HepG2 (cell line): ENCODE data around the gene EVI5. TPM values are rescaled to one million over a fixed set of nuclear protein-coding genes. Genes with fewer than 3 reads are reported as not detected.
A peak's percentile ranks its signal among the peaks of the same experiment; 100 is the strongest.

Source experiments
- ETV6 ChIP-seq: sonication (generic); formaldehyde crosslinking; conservative IDR thresholded peaks from 2 replicates; pipeline ENCODE4 v1.4.0; 2020; ENCODE audit warnings: missing genetic modification reagents
- HES4 ChIP-seq: sonication (generic); formaldehyde crosslinking; IDR thresholded peaks from 2 replicates; pipeline ENCODE4 v1.9.0; 2021; ENCODE audit warnings: mild to moderate bottlenecking, missing genetic modification reagents, borderline replicate concordance
- HOXA5 ChIP-seq: sonication (generic); formaldehyde crosslinking; IDR thresholded peaks from 2 replicates; pipeline ENCODE4 v1.4.0; 2020; ENCODE audit warnings: missing genetic modification reagents
- KLF16 ChIP-seq, 2 experiments: sonication (generic) in 1 of 2; formaldehyde crosslinking in 1 of 2; IDR thresholded peaks; 2 replicates each; pipeline versions ENCODE4 v1.6.1 to v1.8.0; 2016 to 2023; ENCODE audit warnings: missing genetic modification reagents in 2 of 2, missing compliant biosample characterization in 1 of 2
- KLF9 ChIP-seq: IDR thresholded peaks from 2 replicates; pipeline ENCODE4 v1.6.1; 2016; ENCODE audit warnings: low read depth
- MTF2 ChIP-seq: sonication (generic); formaldehyde crosslinking; IDR thresholded peaks from 2 replicates; pipeline ENCODE4 v1.5.0; 2020; ENCODE audit warnings: missing genetic modification reagents, borderline replicate concordance
- NFE2 ChIP-seq: sonication (generic); formaldehyde crosslinking; IDR thresholded peaks from 2 replicates; pipeline ENCODE4 v1.4.0; 2020; ENCODE audit warnings: missing genetic modification reagents
- SIX1 ChIP-seq: sonication (generic); formaldehyde crosslinking; IDR thresholded peaks from 2 replicates; pipeline ENCODE4 v1.4.0; 2020; ENCODE audit warnings: missing genetic modification reagents, borderline replicate concordance
- ZKSCAN5 ChIP-seq: sonication (generic); formaldehyde crosslinking; IDR thresholded peaks from 2 replicates; pipeline ENCODE4 v1.5.1; 2020; ENCODE audit warnings: mild to moderate bottlenecking, missing genetic modification reagents
- ZNF3 ChIP-seq: IDR thresholded peaks from 2 replicates; pipeline ENCODE4 v1.7.0; 2017; ENCODE audit warnings: inconsistent platforms
- ZNF331 ChIP-seq: sonication (generic); formaldehyde crosslinking; IDR thresholded peaks from 2 replicates; pipeline ENCODE4 v1.4.0; 2020; ENCODE audit warnings: missing genetic modification reagents
- ZNF550 ChIP-seq: sonication (generic); formaldehyde crosslinking; IDR thresholded peaks from 2 replicates; pipeline ENCODE4 v1.4.0; 2020; ENCODE audit warnings: mild to moderate bottlenecking, missing genetic modification reagents, borderline replicate concordance
- ZNF883 ChIP-seq: sonication (generic); formaldehyde crosslinking; IDR thresholded peaks from 2 replicates; pipeline ENCODE4 v1.5.1; 2020; ENCODE audit warnings: mild to moderate bottlenecking, missing genetic modification reagents; ENCODE audit errors: not compliant biosample characterization
- ZSCAN21 ChIP-seq: sonication (generic); formaldehyde crosslinking; IDR thresholded peaks from 2 replicates; pipeline ENCODE4 v1.8.0; 2022; ENCODE audit warnings: mild to moderate bottlenecking, missing genetic modification reagents, moderate library complexity, borderline replicate concordance
- polyA plus RNA-seq, 8 experiments: library from polyadenylated mRNA; depleted of rRNA in 3 of 8; stranded (reverse) in 7 of 8; unstranded in 1 of 8; fragments of >200 nt; fragmentation: Illumina TruSeq in 4 of 8; extraction: Trizol in 4 of 8; gene quantifications; 2 replicates each; pipeline versions ENCODE4 v1.2.1 to v1.2.3, GENCODE V29; 2011 to 2016; ENCODE audit warnings: low read depth in 4 of 8, missing spikeins in 1 of 8, mixed read lengths in 1 of 8; ENCODE audit not compliant: insufficient read depth in 1 of 8
- total RNA-seq, 5 experiments: library from RNA; depleted of rRNA; stranded (reverse); fragments of >200 nt; fragmentation: Illumina TruSeq; extraction: Trizol; gene quantifications; 2 replicates each; pipeline ENCODE4 v1.2.3, GENCODE V29; 2016; ENCODE audit warnings: low read depth in 1 of 5
- TF ChIP-seq, protein P1 (sequence below): sonication (generic); formaldehyde crosslinking; conservative IDR thresholded peaks from 2 replicates; pipeline ENCODE4 v1.8.1; 2023; ENCODE audit warnings: missing genetic modification reagents
- TF ChIP-seq, protein P2 (sequence below): IDR thresholded peaks from 2 replicates; pipeline ENCODE4 v1.6.1; 2016
- TF ChIP-seq, protein P3 (sequence below): sonication (generic); formaldehyde crosslinking; IDR thresholded peaks from 2 replicates; pipeline ENCODE4 v1.4.0; 2020; ENCODE audit warnings: missing genetic modification reagents
- TF ChIP-seq, protein P4 (sequence below): IDR thresholded peaks from 2 replicates; pipeline ENCODE4 v1.4.0; 2020; ENCODE audit warnings: mild to moderate bottlenecking, missing genetic modification reagents
- TF ChIP-seq, protein P5 (sequence below): sonication (generic); formaldehyde crosslinking; IDR thresholded peaks from 2 replicates; pipeline ENCODE4 v1.5.0; 2020; ENCODE audit warnings: mild to moderate bottlenecking, missing genetic modification reagents

EVI5 gene
- total and polyA plus RNA-seq, 2 of the 13 experiments (the other 11 are each of a cell fraction or from before 2014, with no cell fraction given): 4.0 to 12.6 TPM

DNA sequence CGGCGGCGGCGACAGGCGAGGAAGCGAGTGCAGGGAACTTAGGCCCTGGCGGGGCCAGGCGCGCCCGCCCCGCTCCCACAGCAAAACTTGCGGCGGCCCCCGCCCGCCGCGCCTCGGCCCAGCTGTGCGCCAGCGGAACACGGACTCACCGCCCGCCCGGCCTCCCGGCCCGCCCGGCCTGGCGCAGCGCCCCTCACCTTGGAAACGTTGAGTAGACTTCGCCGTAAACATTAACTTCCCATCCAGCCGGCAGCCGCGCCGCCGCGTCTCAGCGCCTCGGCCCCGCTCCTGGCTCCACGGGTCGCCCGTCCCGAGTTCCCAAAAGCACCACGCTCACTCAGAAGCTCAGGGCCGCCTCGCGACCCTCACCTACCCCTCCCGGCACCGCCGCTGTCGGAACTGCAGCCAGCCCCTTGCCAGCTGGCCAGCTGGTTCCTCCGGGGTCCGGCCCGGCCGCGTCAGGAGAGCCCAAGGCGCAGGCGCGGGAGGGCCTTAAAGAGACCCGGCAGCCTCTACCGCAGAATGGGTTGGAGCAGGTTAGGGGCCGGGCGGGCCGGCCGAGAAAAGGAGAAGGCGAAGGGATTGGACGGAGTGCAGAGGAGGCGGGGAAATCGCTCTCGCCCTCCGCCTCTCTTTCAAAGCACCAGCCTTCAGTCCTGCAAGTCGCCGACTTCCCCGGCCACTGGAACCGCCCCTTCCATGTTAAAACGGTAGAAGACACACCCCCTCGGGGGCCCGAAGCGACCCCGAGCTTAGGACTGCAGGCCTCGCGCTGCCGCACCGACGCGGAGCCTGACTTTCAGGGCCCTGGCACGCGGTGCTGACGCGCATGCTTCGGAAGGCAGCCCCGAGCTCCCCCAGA is at the start of gene EVI5 (continued):
- TF ChIP-seq, protein P1, sequence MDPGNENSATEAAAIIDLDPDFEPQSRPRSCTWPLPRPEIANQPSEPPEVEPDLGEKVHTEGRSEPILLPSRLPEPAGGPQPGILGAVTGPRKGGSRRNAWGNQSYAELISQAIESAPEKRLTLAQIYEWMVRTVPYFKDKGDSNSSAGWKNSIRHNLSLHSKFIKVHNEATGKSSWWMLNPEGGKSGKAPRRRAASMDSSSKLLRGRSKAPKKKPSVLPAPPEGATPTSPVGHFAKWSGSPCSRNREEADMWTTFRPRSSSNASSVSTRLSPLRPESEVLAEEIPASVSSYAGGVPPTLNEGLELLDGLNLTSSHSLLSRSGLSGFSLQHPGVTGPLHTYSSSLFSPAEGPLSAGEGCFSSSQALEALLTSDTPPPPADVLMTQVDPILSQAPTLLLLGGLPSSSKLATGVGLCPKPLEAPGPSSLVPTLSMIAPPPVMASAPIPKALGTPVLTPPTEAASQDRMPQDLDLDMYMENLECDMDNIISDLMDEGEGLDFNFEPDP (CRISPR knock-in tag): peak; percentile 99
- TF ChIP-seq, protein P2, sequence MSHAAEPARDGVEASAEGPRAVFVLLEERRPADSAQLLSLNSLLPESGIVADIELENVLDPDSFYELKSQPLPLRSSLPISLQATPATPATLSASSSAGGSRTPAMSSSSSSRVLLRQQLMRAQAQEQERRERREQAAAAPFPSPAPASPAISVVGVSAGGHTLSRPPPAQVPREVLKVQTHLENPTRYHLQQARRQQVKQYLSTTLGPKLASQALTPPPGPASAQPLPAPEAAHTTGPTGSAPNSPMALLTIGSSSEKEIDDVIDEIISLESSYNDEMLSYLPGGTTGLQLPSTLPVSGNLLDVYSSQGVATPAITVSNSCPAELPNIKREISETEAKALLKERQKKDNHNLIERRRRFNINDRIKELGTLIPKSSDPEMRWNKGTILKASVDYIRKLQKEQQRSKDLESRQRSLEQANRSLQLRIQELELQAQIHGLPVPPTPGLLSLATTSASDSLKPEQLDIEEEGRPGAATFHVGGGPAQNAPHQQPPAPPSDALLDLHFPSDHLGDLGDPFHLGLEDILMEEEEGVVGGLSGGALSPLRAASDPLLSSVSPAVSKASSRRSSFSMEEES (CRISPR knock-in tag): peak; percentile 87
- TF ChIP-seq ZKSCAN5 (CRISPR knock-in tag): no peak
- TF ChIP-seq NFE2: no peak
- TF ChIP-seq HES4 (CRISPR knock-in tag): peak; percentile 99
- peak; percentile 86 for TF ChIP-seq ZNF331 (CRISPR knock-in tag)
- peak; percentile 25; the same call in 1 of the 2 replicates for TF ChIP-seq ZNF550 (CRISPR knock-in tag)
- peak; percentile 97 for TF ChIP-seq KLF9 (CRISPR knock-in tag)
- TF ChIP-seq, protein P3, sequence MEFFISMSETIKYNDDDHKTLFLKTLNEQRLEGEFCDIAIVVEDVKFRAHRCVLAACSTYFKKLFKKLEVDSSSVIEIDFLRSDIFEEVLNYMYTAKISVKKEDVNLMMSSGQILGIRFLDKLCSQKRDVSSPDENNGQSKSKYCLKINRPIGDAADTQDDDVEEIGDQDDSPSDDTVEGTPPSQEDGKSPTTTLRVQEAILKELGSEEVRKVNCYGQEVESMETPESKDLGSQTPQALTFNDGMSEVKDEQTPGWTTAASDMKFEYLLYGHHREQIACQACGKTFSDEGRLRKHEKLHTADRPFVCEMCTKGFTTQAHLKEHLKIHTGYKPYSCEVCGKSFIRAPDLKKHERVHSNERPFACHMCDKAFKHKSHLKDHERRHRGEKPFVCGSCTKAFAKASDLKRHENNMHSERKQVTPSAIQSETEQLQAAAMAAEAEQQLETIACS: peak; percentile 64; the same call in 1 of the 2 replicates
- TF ChIP-seq, protein P4, sequence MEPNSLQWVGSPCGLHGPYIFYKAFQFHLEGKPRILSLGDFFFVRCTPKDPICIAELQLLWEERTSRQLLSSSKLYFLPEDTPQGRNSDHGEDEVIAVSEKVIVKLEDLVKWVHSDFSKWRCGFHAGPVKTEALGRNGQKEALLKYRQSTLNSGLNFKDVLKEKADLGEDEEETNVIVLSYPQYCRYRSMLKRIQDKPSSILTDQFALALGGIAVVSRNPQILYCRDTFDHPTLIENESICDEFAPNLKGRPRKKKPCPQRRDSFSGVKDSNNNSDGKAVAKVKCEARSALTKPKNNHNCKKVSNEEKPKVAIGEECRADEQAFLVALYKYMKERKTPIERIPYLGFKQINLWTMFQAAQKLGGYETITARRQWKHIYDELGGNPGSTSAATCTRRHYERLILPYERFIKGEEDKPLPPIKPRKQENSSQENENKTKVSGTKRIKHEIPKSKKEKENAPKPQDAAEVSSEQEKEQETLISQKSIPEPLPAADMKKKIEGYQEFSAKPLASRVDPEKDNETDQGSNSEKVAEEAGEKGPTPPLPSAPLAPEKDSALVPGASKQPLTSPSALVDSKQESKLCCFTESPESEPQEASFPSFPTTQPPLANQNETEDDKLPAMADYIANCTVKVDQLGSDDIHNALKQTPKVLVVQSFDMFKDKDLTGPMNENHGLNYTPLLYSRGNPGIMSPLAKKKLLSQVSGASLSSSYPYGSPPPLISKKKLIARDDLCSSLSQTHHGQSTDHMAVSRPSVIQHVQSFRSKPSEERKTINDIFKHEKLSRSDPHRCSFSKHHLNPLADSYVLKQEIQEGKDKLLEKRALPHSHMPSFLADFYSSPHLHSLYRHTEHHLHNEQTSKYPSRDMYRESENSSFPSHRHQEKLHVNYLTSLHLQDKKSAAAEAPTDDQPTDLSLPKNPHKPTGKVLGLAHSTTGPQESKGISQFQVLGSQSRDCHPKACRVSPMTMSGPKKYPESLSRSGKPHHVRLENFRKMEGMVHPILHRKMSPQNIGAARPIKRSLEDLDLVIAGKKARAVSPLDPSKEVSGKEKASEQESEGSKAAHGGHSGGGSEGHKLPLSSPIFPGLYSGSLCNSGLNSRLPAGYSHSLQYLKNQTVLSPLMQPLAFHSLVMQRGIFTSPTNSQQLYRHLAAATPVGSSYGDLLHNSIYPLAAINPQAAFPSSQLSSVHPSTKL (CRISPR knock-in tag): peak; percentile 74
- no peak for TF ChIP-seq SIX1
- TF ChIP-seq, protein P5, sequence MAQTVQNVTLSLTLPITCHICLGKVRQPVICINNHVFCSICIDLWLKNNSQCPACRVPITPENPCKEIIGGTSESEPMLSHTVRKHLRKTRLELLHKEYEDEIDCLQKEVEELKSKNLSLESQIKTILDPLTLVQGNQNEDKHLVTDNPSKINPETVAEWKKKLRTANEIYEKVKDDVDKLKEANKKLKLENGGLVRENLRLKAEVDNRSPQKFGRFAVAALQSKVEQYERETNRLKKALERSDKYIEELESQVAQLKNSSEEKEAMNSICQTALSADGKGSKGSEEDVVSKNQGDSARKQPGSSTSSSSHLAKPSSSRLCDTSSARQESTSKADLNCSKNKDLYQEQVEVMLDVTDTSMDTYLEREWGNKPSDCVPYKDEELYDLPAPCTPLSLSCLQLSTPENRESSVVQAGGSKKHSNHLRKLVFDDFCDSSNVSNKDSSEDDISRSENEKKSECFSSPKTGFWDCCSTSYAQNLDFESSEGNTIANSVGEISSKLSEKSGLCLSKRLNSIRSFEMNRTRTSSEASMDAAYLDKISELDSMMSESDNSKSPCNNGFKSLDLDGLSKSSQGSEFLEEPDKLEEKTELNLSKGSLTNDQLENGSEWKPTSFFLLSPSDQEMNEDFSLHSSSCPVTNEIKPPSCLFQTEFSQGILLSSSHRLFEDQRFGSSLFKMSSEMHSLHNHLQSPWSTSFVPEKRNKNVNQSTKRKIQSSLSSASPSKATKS (CRISPR knock-in tag): peak; percentile 96
- TF ChIP-seq ZNF3 (CRISPR knock-in tag): peak; percentile 71
- no peak; the same call in 1 of the 2 replicates for TF ChIP-seq MTF2 (CRISPR knock-in tag)
- TF ChIP-seq ZSCAN21 (CRISPR knock-in tag): peak; percentile 97
- TF ChIP-seq KLF16 (CRISPR knock-in tag; IDR thresholded peaks at IDR 0.05): peak; percentile 95 to 98
- TF ChIP-seq HOXA5: peak; percentile 87
- peak; percentile 80; the same call in 1 of the 2 replicates for TF ChIP-seq ETV6 (CRISPR knock-in tag)
- peak; percentile 99 for TF ChIP-seq ZNF883 (CRISPR knock-in tag)
